Activated T-helper 2 cell treated with anti-CD3 and anti-CD28 coated beads, Interferon-gamma antibody, Interleukin-2, Interleukin-4, amounts not matched to agents 10 μg/mL and 5 μg/mL and 100 μg/mL, durations not matched to agents 14 hours and 24 hours and 36 hours (primary cell): ENCODE results near the gene BRCA2. TPM values are rescaled to one million over a fixed set of nuclear protein-coding genes. Genes with fewer than 3 reads are reported as not detected.

Experiments
- DNase-seq: peaks from one replicate; pipeline ENCODE4 v3.0.0; 2021; ENCODE audit warnings: low spot score
- H3K27ac Mint-ChIP-seq: one replicate; pipeline ENCODE4 v1.8.0; 2021; ENCODE audit warnings: mixed read lengths
- H3K27me3 Mint-ChIP-seq: one replicate; pipeline ENCODE4 v1.8.0; 2021; ENCODE audit warnings: low read depth, mixed read lengths
- H3K36me3 Mint-ChIP-seq: one replicate; pipeline ENCODE4 v1.8.0; 2021; ENCODE audit warnings: low read depth, mixed read lengths
- H3K4me1 Mint-ChIP-seq: one replicate; pipeline ENCODE4 v1.8.0; 2021; ENCODE audit warnings: low read depth, mixed read lengths
- H3K4me3 Mint-ChIP-seq: one replicate; pipeline ENCODE4 v1.8.0; 2021; ENCODE audit warnings: low read depth, mild to moderate bottlenecking, moderate library complexity, mixed read lengths
- H3K9me3 Mint-ChIP-seq: one replicate; pipeline ENCODE4 v1.8.0; 2021; ENCODE audit warnings: mixed read lengths
- intact Hi-C: fragments of 100-400 bp; cut with micrococcal nuclease; formaldehyde crosslinking; loops from one replicate; pipeline ENCODE4 v1.15.1; 2023
- total RNA-seq: library from RNA; stranded (reverse); gene quantifications from 2 replicates; pipeline ENCODE4 v1.2.3, GENCODE V29; 2022

Gene BRCA2
- total RNA-seq, 1 donor from 2014 or later: 18.6 TPM

DNA sequence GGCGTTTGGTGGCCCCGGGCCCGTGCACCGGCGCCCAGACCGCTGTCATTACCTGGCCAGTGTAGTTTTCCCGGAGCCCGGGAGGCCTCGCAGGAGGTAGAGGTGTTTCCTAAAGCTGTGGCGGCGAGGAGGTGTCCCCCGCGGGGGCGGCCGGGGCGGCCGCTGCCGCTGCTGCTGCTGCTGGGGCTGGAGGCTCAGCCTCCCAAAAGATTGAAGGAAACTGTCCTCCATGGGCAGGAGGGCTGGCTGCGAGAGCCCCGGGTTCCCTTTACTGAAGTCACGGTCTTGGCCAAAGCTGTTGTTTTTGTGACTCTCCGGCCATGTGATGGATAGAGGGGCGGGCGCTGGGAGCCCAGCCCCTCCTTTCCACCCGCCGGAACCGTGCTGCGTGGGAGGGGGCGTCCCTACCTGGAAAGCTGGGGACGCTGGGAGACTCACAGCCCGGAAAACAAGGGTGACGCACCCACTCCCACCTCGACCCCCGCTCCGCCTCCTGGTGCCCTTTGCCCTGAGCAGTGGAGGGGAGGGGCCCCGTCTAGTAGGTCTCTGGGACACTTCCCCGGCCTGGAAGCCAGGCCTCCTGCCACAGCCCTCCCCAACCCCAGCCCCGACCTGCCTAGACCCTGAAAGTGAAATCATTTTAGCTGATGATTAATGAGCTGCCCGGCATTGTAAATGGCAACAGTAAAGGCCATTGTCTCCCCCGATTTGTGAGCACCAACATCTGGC lies 112.7 kb downstream of the BRCA2 start, which contains the start of gene N4BP2L1:
Gene N4BP2L1 (minus strand): TSS at position 279 of the 729 bp plus-strand sequence. CDS start 48 bp downstream, at position 231.
- Mint-ChIP-seq H3K4me1 (peaks cover 39% of the 10 kb centered on the region), H3K36me3 (peaks cover 37% of the 10 kb centered on the region), H3K27me3 (no peaks in the 10 kb centered on the region), H3K9me3 (peaks cover 1% of the 10 kb centered on the region), H3K27ac (peak within 1 kb of the TSS; percentile 100), H3K4me3 (peak within 1 kb of the TSS; percentile 98)
- intact Hi-C loops: loop anchor here (2.0 to 10.0 kb wide), 7 partner anchors 103 to 1251 kb away; partner anchors contain the start of genes FRY and PDS5B
- peak; percentile 76 for DNase-seq

DNA sequence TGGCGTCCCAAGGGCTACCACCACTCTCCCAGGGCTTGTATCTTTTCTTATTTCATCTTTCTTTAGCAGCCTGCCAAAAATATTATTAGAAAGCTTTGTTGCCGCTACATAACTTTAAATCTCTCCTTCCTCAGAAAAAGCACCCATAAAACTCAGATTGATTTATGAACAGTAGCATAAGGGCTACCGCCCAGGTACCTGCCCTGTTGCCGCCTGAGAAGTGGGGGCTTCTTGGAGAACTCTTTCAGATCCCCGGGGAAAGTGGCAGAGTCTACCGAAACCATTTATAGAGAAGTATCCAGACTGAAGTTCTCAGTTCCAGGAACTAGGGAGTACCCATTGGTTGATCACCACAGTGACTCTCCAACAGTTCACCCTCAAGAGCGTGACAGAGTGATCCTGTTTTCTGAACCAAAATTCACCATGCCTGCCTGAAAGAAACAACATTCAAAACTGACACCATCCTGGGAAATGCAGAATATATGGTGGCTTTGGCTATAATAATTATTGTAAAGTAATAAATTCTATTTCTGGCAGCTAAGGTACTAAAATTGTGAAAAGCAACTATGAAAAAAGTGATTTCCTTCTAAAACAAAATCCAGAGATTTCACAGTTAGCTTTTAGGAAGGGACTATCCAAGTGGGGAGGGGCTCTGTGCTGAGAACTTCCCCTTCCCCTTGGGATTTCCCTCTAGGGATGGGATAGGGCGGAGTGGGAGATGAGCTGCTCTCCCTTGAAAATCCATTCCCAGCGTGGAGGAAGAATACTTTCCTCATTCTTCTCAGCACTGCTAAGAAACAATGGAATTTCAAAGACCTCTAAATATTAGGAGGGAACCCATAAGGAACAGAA lies 113.5 kb downstream of the BRCA2 start:
- intact Hi-C loops: loop anchor here (2.0 to 10.0 kb wide), 6 partner anchors 102 to 1250 kb away; partner anchors contain the start of genes FRY and PDS5B
- peak overlapping the region; percentile 80 for H3K4me3 Mint-ChIP-seq
- DNase-seq: no peak
- H3K27ac Mint-ChIP-seq: peak overlapping the region; percentile 89
- no peaks in the 10 kb centered on the region for H3K27me3 Mint-ChIP-seq
- no peaks in the 10 kb centered on the region for H3K9me3 Mint-ChIP-seq
- H3K4me1 Mint-ChIP-seq: peaks cover 35% of the 10 kb centered on the region
- peaks cover 29% of the 10 kb centered on the region for H3K36me3 Mint-ChIP-seq

DNA sequence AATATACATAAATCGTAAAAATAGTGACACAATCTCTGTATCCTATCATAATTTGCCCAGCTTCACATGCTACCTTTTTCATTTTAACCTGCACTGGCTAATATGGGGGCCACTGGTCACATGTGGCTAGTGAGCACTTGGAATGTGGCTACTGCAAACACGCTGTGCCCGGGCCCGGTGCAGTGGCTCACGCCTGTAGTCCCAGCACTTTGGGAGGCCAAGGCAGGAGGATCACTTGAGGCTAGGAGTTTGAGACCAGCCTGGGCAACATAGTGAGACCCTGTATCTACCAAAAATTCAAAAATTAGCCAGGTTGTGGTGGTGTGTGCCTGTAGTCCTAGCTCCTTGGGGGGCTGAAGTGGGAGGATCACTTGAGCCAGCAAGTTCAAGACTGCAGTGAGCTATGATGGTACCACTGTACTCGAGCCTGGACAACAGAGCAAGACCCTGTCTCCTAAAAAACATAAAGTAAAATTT lies 114.2 kb downstream of the BRCA2 start:
- no peaks in the 10 kb centered on the region for H3K9me3 Mint-ChIP-seq
- H3K36me3 Mint-ChIP-seq: peaks cover 23% of the 10 kb centered on the region
- H3K4me1 Mint-ChIP-seq: peaks cover 30% of the 10 kb centered on the region
- no peak overlapping the region for H3K27ac Mint-ChIP-seq
- H3K4me3 Mint-ChIP-seq: no peak overlapping the region
- no peaks in the 10 kb centered on the region for H3K27me3 Mint-ChIP-seq
- intact Hi-C loops: loop anchor here (2.0 to 10.0 kb wide), 6 partner anchors 101 to 1249 kb away; partner anchors contain the start of genes FRY and PDS5B
- no peak for DNase-seq

DNA sequence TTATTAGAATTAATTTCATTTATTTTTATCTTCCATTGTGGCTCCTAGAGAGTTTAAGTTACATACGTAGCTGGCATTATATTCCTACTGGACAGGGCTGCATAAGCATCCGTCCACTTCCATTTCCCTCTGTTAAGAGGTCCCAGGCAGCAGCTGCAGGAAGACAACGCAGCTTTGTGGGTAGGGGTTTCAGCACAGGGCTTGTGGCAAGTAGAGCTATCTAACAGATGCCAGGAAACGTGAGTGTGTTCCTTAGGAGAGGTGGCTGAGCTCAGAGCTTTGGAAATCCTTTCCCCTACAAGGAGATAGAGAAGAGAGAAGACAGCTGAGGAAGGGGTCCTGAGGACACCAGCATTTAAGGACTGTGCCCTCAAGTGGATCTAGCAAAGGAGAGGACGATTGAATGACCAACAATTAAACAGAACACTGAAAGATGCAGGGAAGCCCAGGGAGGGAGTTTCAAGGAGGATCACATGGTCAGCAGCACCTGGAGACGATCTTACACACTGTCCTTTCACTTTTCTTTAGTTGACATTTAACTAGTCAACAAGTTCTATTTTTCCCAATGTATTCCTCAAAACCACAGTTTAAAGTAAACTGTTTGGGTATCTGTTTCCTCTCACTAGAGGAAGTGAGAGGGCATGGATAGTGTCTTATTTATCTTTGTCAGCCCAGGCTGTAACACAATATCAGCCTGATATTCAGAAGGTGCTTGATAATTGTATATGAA lies 114.9 kb downstream of the BRCA2 start:
- Mint-ChIP-seq H3K36me3 (peaks cover 19% of the 10 kb centered on the region), H3K27me3 (no peaks in the 10 kb centered on the region), H3K9me3 (no peaks in the 10 kb centered on the region), H3K27ac (peak overlapping the region; percentile 0), H3K4me3 (no peak overlapping the region), H3K4me1 (peaks cover 28% of the 10 kb centered on the region)
- no peak for DNase-seq
- intact Hi-C loops: no loop called here

DNA sequence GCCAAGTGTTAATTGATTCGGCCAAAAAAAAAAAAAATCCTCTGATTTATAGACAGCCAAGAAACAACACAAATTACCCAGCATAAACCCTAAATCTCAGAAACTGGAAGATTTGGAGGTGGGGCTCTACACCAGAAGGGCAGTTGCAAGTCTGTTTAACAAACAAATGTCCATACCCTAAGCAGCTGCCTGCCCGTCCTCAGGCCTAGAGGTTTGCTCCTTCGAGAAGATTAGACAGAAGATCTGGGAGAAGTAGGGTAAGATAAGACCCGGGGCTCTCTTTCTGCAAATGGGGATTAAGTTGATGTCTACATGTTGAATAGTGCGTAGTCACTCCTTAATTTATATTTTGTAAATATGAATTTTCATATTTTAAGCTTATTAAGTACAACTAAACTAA lies 116.1 kb downstream of the BRCA2 start:
- Mint-ChIP-seq H3K9me3 (no peaks in the 10 kb centered on the region), H3K27me3 (no peaks in the 10 kb centered on the region), H3K36me3 (peaks cover 7% of the 10 kb centered on the region), H3K4me3 (no peak overlapping the region), H3K27ac (no peak overlapping the region), H3K4me1 (peaks cover 18% of the 10 kb centered on the region)
- intact Hi-C loops: no loop called here
- no peak for DNase-seq

DNA sequence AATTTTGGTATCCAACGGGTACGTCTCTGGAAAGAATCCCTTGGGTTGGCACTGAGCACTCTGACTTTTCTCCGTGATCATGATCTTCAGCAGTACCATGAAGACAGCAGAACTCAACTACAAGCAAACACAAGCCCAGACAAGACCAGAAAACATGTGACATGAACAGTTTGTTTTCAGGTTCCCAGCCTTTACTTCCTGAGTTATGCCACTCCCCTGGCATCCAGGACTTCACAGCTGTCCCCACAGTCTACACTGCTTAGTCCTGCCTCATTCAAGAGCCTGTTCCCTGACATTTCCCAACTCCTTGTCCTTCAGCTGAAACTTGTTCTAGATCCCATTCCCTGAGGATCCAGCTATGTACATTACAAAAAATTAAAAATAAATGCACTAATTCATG lies 117.5 kb downstream of the BRCA2 start:
- Mint-ChIP-seq H3K27me3 (no peaks in the 10 kb centered on the region), H3K9me3 (no peaks in the 10 kb centered on the region), H3K36me3 (peaks cover 2% of the 10 kb centered on the region), H3K4me3 (no peak overlapping the region), H3K4me1 (peaks cover 16% of the 10 kb centered on the region), H3K27ac (no peak overlapping the region)
- DNase-seq: no peak
- intact Hi-C loops: no loop called here

DNA sequence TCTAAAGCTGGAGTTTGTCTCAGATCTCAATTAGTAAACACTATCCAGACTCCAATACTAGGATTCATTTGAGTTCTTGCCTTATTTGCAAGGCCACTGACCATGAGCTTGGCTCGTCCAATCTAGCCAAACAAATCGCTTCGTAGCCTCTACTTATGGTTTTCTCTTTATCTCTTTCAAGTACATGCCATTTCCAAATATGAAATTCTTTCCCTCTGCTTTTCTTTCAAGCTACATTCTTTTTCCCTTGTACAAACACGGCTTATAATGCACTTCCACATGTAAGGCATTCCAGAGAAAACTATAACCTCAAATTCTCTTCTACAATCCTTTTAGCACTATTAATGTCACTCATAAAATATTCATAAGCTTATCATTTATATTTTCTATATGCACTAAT lies 123.6 kb downstream of the BRCA2 start:
- H3K9me3 Mint-ChIP-seq: no peaks in the 10 kb centered on the region
- no peak overlapping the region for H3K4me3 Mint-ChIP-seq
- no peak overlapping the region for H3K27ac Mint-ChIP-seq
- no peaks in the 10 kb centered on the region for H3K36me3 Mint-ChIP-seq
- intact Hi-C loops: no loop called here
- H3K27me3 Mint-ChIP-seq: no peaks in the 10 kb centered on the region
- H3K4me1 Mint-ChIP-seq: peaks cover 12% of the 10 kb centered on the region
- DNase-seq: no peak

DNA sequence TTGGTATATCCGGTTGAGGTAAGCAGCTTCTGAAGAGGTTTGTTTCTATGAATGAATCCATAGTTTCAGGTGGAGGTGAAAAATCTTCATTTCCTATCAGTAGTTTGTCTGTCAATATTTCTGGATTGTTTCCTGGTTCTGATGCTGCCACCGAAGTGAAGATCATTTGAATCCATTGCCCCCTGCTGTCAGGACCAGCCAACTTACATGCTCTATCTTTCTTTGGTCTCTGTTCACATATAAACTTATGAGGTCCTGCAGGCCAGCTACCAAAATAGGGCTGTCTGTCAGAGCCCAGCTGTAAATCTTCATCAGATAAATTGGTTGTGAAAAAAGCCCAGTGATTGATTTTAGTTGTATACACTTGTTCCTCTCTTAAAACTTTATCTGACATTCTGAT lies 127.8 kb downstream of the BRCA2 start:
- DNase-seq: no peak
- intact Hi-C loops: no loop called here
- H3K4me1 Mint-ChIP-seq: peaks cover 14% of the 10 kb centered on the region
- no peaks in the 10 kb centered on the region for H3K27me3 Mint-ChIP-seq
- H3K4me3 Mint-ChIP-seq: no peak overlapping the region
- no peak overlapping the region for H3K27ac Mint-ChIP-seq
- no peaks in the 10 kb centered on the region for H3K36me3 Mint-ChIP-seq
- no peaks in the 10 kb centered on the region for H3K9me3 Mint-ChIP-seq

DNA sequence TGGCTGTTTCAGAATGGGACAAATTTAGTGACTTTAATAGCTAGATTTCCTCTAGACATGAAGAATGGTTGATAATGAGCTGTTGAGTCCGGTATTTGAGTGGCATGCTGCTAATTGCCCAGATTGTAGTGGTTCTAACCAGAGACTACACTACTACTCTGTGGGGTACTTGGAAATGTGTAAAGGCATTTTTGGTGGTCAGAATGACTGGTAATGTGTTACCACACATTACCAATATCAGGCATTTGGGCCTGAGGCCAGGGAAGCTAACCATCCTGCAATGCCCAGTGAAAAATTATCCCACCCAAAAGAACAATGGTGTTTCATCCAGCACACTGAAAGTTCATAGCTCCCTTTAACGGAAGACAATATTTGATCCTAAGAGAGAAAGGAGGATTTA lies 130.2 kb downstream of the BRCA2 start:
- intact Hi-C loops: no loop called here
- H3K36me3 Mint-ChIP-seq: no peaks in the 10 kb centered on the region

DNA sequence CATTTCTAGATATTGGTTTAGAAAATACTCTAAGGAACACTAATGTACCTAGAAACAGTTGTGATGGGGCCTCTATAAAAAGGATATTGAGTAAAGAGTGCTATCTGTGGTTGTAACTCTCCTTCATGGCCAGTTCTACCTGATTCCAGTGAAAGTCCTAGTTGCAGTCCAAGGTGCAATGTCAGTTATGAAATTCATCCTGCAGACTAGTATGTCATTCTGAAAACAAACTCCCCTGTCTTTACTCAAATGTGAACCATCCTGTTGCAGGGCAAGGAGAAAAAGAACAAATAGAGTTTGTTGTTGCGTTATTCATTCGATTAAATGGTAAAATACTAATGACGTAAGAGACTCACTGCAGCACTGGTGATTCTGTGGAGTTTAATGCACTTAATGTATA lies 130.9 kb downstream of the BRCA2 start:
- Mint-ChIP-seq H3K4me3 (no peak overlapping the region), H3K27ac (no peak overlapping the region), H3K36me3 (peaks cover 4% of the 10 kb centered on the region), H3K4me1 (peaks cover 19% of the 10 kb centered on the region), H3K9me3 (no peaks in the 10 kb centered on the region), H3K27me3 (no peaks in the 10 kb centered on the region)
- intact Hi-C loops: no loop called here
- no peak for DNase-seq

More for the DNA sequence above, 130.2 kb downstream of the BRCA2 start:
- Mint-ChIP-seq H3K4me1 (peaks cover 19% of the 10 kb centered on the region), H3K27me3 (no peaks in the 10 kb centered on the region), H3K27ac (no peak overlapping the region), H3K9me3 (no peaks in the 10 kb centered on the region), H3K4me3 (no peak overlapping the region)
- no peak for DNase-seq

DNA sequence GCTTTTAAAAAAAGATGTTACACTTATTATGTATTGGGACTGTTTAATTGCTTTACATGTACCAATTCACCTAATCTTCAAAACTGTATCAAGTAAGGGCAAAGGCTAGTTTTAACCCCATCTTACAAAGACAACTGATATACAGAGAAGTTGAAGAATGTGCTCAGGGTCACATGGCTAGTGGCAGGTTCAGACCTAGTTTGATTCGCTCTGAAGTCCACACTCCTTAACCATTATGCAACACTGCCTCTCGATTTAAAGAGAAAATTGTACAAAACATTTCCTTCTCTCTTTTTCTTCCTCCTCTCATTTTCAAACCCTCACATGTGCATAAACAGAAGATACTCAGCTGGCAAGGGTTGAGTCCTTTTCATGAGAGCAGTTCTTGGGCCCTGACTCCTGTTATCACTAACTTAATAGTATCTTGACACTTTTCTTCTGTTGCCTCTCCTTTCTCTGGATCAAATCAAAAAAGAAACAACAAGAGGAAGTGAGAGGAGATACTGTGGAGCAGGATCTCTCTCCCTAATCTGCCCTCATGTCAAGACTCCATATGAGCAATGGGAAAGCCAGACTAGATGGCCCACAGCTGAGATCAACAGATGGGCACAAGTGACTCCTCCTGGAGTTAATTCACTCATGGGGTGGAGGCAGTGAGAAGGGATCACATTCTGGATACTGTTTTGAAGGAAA lies 131.6 kb downstream of the BRCA2 start:
- Mint-ChIP-seq H3K9me3 (no peaks in the 10 kb centered on the region), H3K36me3 (peaks cover 5% of the 10 kb centered on the region), H3K27ac (no peak overlapping the region), H3K27me3 (no peaks in the 10 kb centered on the region), H3K4me1 (peaks cover 19% of the 10 kb centered on the region), H3K4me3 (no peak overlapping the region)
- DNase-seq: no peak
- intact Hi-C loops: no loop called here
